SU-DHL-6 (cell line): ENCODE data around the gene NPAS2.

Experiments used
- H2AFZ ChIP-seq: fragments of 200-600 bp; sonication (generic); 2 replicates; pipeline ENCODE4 v1.6.1; 2014; ENCODE audit warnings: low read depth, mild to moderate bottlenecking, moderate library complexity, mixed read lengths, antibody characterized with exemption, low read length; ENCODE audit not compliant: severe bottlenecking
- H3F3A ChIP-seq: fragments of 200-600 bp; shearing (Covaris generic); 2 replicates; pipeline ENCODE4 v1.6.0; 2016; ENCODE audit warnings: antibody characterized with exemption, mild to moderate bottlenecking; ENCODE audit not compliant: insufficient read depth
- H3K27ac ChIP-seq: fragments of 200-600 bp; sonication (generic); 2 replicates; pipeline ENCODE4 v1.5.1; 2016; ENCODE audit warnings: low read depth, mild to moderate bottlenecking, low read length, moderate library complexity, mixed read lengths
- H3K27me3 ChIP-seq: fragments of 200-600 bp; sonication (generic), shearing (Covaris generic); 2 replicates; pipeline ENCODE4 v1.6.0; 2014; ENCODE audit warnings: mild to moderate bottlenecking, low read length
- H3K36me3 ChIP-seq: fragments of 200-600 bp; sonication (generic); 2 replicates; pipeline ENCODE4 v1.6.1; 2014; ENCODE audit warnings: mild to moderate bottlenecking, low read length, mixed read lengths
- H3K4me2 ChIP-seq: fragments of 300-600, 200-600 bp; shearing (Covaris generic), sonication (generic); 2 replicates; pipeline ENCODE4 v1.6.0; 2014; ENCODE audit warnings: low read length, low read depth, mild to moderate bottlenecking; ENCODE audit not compliant: poor library complexity, severe bottlenecking
- H3K4me3 ChIP-seq: fragments of 200-600 bp; sonication (generic); 2 replicates; pipeline ENCODE4 v1.5.1; 2014; ENCODE audit warnings: antibody characterized with exemption, low read length, mild to moderate bottlenecking, mixed read lengths; ENCODE audit not compliant: insufficient read depth, poor library complexity, severe bottlenecking
- H3K79me2 ChIP-seq: fragments of 200-600 bp; sonication (generic); 2 replicates; pipeline ENCODE4 v1.6.1; 2014; ENCODE audit warnings: mild to moderate bottlenecking, low read length, moderate library complexity; ENCODE audit not compliant: insufficient read depth
- H3K9ac ChIP-seq: fragments of 200-600 bp; sonication (generic); 2 replicates; pipeline ENCODE4 v1.7.0; 2014; ENCODE audit warnings: mild to moderate bottlenecking, low read length
- H3K9me2 ChIP-seq: fragments of 200-600 bp; sonication (generic); replicated peaks from 2 replicates; pipeline ENCODE4 v1.6.1; 2014; ENCODE audit warnings: low read length; ENCODE audit not compliant: insufficient read depth
- H3K9me3 ChIP-seq: fragments of 200-600 bp; sonication (generic); 2 replicates; pipeline ENCODE4 v1.6.1; 2014; ENCODE audit warnings: low read length, mixed read lengths; ENCODE audit not compliant: insufficient read depth
- H4K20me1 ChIP-seq: fragments of 200-600 bp; sonication (generic); 2 replicates; pipeline ENCODE4 v1.6.1; 2014; ENCODE audit warnings: low read depth, mild to moderate bottlenecking, antibody characterized with exemption, low read length, moderate library complexity, mixed read lengths
- EZH2phosphoT487 ChIP-seq: fragments of 200-600 bp; sonication (generic), shearing (Covaris generic); conservative IDR thresholded peaks from 2 replicates; pipeline ENCODE4 v1.6.1; 2018; ENCODE audit warnings: mild to moderate bottlenecking, antibody characterized with exemption, low read length, moderate library complexity, mixed read lengths
- TF ChIP-seq, protein P1 (sequence below): fragments of 200-600 bp; sonication (generic); IDR thresholded peaks from one replicate; pipeline ENCODE4 v1.5.1; 2017; ENCODE audit warnings: antibody characterized with exemption, mild to moderate bottlenecking, low read length, moderate library complexity; ENCODE audit not compliant: insufficient read depth, poor library complexity, severe bottlenecking

NPAS2 gene

DNA sequence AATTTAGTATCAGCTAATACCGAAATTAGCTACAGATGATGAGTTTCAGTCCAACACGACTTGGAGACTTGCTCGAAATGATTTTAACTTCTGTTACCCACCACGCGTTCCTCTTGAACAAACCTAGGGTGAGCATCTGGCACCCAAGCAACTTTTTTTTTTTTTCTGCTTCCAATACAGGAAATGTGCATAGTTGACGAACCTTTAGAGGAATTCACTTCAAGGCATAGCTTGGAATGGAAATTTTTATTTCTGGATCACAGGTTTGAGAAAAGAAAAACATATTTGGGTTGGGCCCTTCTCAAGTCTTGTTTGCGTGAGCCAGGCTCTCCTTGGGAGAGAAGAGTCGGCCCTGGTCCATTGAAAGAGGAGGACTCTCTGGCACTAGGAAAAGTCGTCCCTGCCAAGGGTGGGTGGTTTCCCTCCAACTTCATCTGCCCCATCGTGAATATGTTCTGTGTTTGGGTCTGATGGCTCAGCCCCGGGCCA is 144.8 kb downstream of the NPAS2 start:
- Histone ChIP-seq H3K9me3 (no peaks in the 10 kb centered on the region), H3K9me2 (no peaks in the 10 kb centered on the region), H4K20me1 (no peaks in the 10 kb centered on the region), H3F3A (no peaks in the 10 kb centered on the region), H3K36me3 (no peaks in the 10 kb centered on the region), H3K4me2 (no peak overlapping the region), H3K27ac (no peak overlapping the region), H3K9ac (no peak overlapping the region), H2AFZ (no peak overlapping the region), H3K27me3 (no peaks in the 10 kb centered on the region), H3K79me2 (no peaks in the 10 kb centered on the region), H3K4me3 (no peak overlapping the region)
- no peak for TF ChIP-seq EZH2phosphoT487
- TF ChIP-seq, protein P1, sequence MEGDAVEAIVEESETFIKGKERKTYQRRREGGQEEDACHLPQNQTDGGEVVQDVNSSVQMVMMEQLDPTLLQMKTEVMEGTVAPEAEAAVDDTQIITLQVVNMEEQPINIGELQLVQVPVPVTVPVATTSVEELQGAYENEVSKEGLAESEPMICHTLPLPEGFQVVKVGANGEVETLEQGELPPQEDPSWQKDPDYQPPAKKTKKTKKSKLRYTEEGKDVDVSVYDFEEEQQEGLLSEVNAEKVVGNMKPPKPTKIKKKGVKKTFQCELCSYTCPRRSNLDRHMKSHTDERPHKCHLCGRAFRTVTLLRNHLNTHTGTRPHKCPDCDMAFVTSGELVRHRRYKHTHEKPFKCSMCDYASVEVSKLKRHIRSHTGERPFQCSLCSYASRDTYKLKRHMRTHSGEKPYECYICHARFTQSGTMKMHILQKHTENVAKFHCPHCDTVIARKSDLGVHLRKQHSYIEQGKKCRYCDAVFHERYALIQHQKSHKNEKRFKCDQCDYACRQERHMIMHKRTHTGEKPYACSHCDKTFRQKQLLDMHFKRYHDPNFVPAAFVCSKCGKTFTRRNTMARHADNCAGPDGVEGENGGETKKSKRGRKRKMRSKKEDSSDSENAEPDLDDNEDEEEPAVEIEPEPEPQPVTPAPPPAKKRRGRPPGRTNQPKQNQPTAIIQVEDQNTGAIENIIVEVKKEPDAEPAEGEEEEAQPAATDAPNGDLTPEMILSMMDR, result no peak

DNA sequence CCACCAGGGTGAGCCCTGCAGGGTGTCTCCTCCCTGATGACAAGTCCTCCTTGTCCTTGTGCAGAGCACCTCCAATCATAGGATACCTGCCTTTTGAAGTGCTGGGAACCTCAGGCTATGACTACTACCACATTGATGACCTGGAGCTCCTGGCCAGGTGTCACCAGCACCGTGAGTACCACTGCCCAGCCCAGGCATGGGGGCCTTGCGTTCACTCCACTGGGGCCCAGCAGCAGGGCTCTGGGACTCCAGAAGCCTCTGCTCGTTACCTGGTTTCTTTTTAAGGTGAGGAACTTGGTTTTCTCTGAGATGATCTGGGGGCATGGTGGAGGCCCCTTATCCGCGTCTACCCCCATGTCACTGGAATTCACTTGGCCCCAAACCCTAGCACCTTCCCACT is 145.7 kb downstream of the NPAS2 start:
- no peak overlapping the region for H3K9ac ChIP-seq
- H3K9me2 ChIP-seq, result no peaks in the 10 kb centered on the region
- H3K9me3 ChIP-seq, result no peaks in the 10 kb centered on the region
- H2AFZ ChIP-seq, result no peak overlapping the region
- H3K4me3 ChIP-seq, result no peak overlapping the region
- no peaks in the 10 kb centered on the region for H3K36me3 ChIP-seq
- H3K27ac ChIP-seq, result no peak overlapping the region
- TF ChIP-seq, protein P1, result no peak
- no peak for TF ChIP-seq EZH2phosphoT487
- H4K20me1 ChIP-seq, result no peaks in the 10 kb centered on the region
- no peaks in the 10 kb centered on the region for H3K27me3 ChIP-seq
- no peak overlapping the region for H3K4me2 ChIP-seq
- H3K79me2 ChIP-seq, result no peaks in the 10 kb centered on the region
- no peaks in the 10 kb centered on the region for H3F3A ChIP-seq

DNA sequence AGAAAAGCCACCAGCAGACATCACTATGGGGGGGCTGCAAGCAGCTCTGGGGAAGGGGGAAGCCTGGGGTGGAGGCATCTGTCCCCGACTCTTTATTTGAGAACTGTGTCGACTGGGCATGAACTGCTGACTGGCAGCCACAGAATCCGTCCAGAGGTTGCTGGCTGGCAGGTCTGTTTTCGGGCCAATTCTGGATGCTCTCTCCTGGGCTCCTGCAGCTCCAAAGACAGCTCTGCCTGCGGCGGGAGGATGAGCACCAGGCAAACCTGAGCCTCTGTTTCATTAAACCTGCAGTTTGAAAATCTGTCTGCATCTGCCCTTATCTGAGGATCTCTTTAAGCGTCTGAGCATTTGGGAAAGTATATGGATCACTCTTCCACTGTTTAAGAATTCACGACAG is 147.8 kb downstream of the NPAS2 start:
- no peak overlapping the region for H3K4me2 ChIP-seq
- no peaks in the 10 kb centered on the region for H3K9me2 ChIP-seq
- no peak overlapping the region for H2AFZ ChIP-seq
- H4K20me1 ChIP-seq, result no peaks in the 10 kb centered on the region
- TF ChIP-seq, protein P1, result no peak
- TF ChIP-seq EZH2phosphoT487, result no peak
- H3K27me3 ChIP-seq, result no peaks in the 10 kb centered on the region
- H3K27ac ChIP-seq, result no peak overlapping the region
- H3K9me3 ChIP-seq, result no peaks in the 10 kb centered on the region
- no peak overlapping the region for H3K9ac ChIP-seq
- no peaks in the 10 kb centered on the region for H3F3A ChIP-seq
- no peaks in the 10 kb centered on the region for H3K79me2 ChIP-seq
- no peak overlapping the region for H3K4me3 ChIP-seq
- no peaks in the 10 kb centered on the region for H3K36me3 ChIP-seq
